HL-60 (cell line): Measurements from ENCODE around the gene FPGS.

Experiments used
- CTCF ChIP-seq: IDR thresholded peaks from one replicate; pipeline ENCODE4 v1.5.1; 2011; ENCODE audit warnings: low read length, control low read depth, inconsistent platforms; ENCODE audit not compliant: insufficient read depth
- GABPA ChIP-seq: IDR thresholded peaks from 2 replicates; pipeline ENCODE4 v1.6.1; 2012; ENCODE audit warnings: low read depth
- POLR2AphosphoS5 ChIP-seq: IDR thresholded peaks from 2 replicates; pipeline ENCODE4 v1.6.1; 2012; ENCODE audit warnings: low read depth

DNA sequence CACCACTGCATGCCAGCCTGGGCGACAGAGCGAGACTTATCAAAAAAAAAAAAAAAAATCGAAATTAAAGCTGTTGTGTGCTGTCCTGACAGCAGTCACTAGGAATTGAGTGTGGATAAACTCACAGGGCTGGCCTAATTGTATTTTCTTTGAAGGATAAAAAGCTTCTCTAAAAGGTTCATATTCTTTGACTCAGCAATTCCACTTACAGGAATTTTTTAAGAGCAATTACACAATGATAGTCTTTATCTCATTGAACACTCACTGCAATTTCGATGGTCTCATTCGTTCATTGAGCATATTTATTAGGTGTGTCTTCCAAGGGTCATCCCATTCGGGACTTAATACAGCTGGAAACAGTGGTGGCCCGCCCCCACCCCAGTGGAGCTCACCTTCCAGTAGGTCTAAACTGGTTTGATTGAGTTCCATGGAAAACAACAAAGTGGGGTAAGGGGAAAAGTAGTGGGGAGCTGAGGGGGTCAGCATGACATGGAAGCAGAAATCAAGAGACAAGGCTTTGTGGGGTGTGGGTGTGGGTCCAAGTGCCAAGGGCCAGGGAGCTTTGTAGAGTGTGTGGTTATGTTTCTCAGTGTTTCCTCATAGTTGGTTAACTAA is 10.2 kb upstream of the FPGS start:
- TF ChIP-seq CTCF (no peak), GABPA (no peak), POLR2AphosphoS5 (peak; percentile 16; the same call in 1 of the 2 replicates)
